Mammary epithelial cell (primary cell): ENCODE results near the gene LRRTM3.

Experiments
- CTCF ChIP-seq, 2 donors: IDR thresholded peaks in 1 of 2; conservative IDR thresholded peaks in 1 of 2; 2 replicates each; pipeline ENCODE4 v1.5.1; 2011 to 2012; ENCODE audit warnings: inconsistent platforms in 2 of 2, low read length in 2 of 2, mild to moderate bottlenecking in 2 of 2, control low read depth in 1 of 2, low read depth in 1 of 2; ENCODE audit not compliant: insufficient read depth in 1 of 2; ENCODE audit errors: extremely low read depth in 1 of 2
- EZH2 ChIP-seq: IDR thresholded peaks from 2 replicates; pipeline ENCODE4 v1.6.1; 2012; ENCODE audit warnings: low read length, inconsistent platforms, borderline replicate concordance

GRCh38 chr10:66958466-66958865, 32.6 kb downstream of the LRRTM3 start:
- TF ChIP-seq CTCF (conservative IDR thresholded peaks at IDR 0.05 in 1 of 2, IDR thresholded peaks at IDR 0.05 in 1 of 2; ENCODE audit: extremely low read depth in 1 of 2, insufficient read depth in 1 of 2, low read depth in 1 of 2, low read length in 2 of 2): no peak
- no peak for TF ChIP-seq EZH2
